OCI-LY3 (cell line): ENCODE results near the gene PMAIP1.

ENCODE experiments used
- H2AFZ ChIP-seq: fragments of 200-600, 300-600 bp; shearing (Covaris generic); 2 replicates; pipeline ENCODE4 v1.6.0; 2014; ENCODE audit warnings: antibody characterized with exemption, low read depth, low read length
- H3K27ac ChIP-seq: fragments of 200-600, 300-600 bp; sonication (generic); 2 replicates; pipeline ENCODE4 v1.5.1; 2014; ENCODE audit warnings: mild to moderate bottlenecking, low read length, moderate library complexity, mixed read lengths
- H3K27me3 ChIP-seq: fragments of 200-600, 300-600 bp; sonication (generic); 2 replicates; pipeline ENCODE4 v1.6.1; 2014; ENCODE audit warnings: low read depth, low read length, mixed read lengths
- H3K36me3 ChIP-seq: fragments of 200-600, 300-600 bp; sonication (generic); replicated peaks from 2 replicates; pipeline ENCODE3; 2014; ENCODE audit warnings: low read depth, low read length, mixed read lengths
- H3K4me1 ChIP-seq: fragments of 300-600, 200-600 bp; sonication (generic); 2 replicates; pipeline ENCODE4 v1.6.1; 2014; ENCODE audit warnings: low read length, mixed read lengths
- H3K4me2 ChIP-seq: fragments of 200-600, 300-600 bp; sonication (generic); 2 replicates; pipeline ENCODE4 v1.6.1; 2014; ENCODE audit warnings: low read length, mixed read lengths
- H3K4me3 ChIP-seq: fragments of 300-600, 200-600 bp; sonication (generic); 2 replicates; pipeline ENCODE4 v1.5.1; 2014; ENCODE audit warnings: antibody characterized with exemption, mild to moderate bottlenecking, low read length, moderate library complexity
- H3K79me2 ChIP-seq: fragments of 300-600, 200-600 bp; shearing (Covaris generic); 2 replicates; pipeline ENCODE4 v1.6.1; 2014; ENCODE audit warnings: mild to moderate bottlenecking, low read length, mixed read lengths
- H3K9ac ChIP-seq: fragments of 300-600, 200-600 bp; shearing (Covaris generic); 2 replicates; pipeline ENCODE4 v1.6.0; 2014; ENCODE audit warnings: mild to moderate bottlenecking, low read length, moderate library complexity
- H3K9me3 ChIP-seq: fragments of 200-600, 300-600 bp; shearing (Covaris generic); 2 replicates; pipeline ENCODE4 v1.6.1; 2014; ENCODE audit warnings: low read length, mixed read lengths; ENCODE audit not compliant: insufficient read depth
- H4K20me1 ChIP-seq: fragments of 200-600, 300-600 bp; sonication (generic); 2 replicates; pipeline ENCODE4 v1.6.1; 2016; ENCODE audit warnings: low read length, mixed read lengths; ENCODE audit not compliant: insufficient read depth
- CTCF ChIP-seq: fragments of 200-600, 300-600 bp; sonication (generic); IDR thresholded peaks from 2 replicates; pipeline ENCODE4 v1.5.1; 2014; ENCODE audit warnings: antibody characterized with exemption, low read length, low read depth
- EZH2phosphoT487 ChIP-seq: fragments of 200-600 bp; shearing (Covaris generic); IDR thresholded peaks from 2 replicates; pipeline ENCODE4 v1.6.1; 2018; ENCODE audit warnings: antibody characterized with exemption, mixed run types, low read depth

PMAIP1 gene

GRCh38 chr18:59915606-59916005 is 15.8 kb downstream of the PMAIP1 start:
- Histone ChIP-seq H3K4me1 (peaks cover 55% of the 10 kb centered on the region), H2AFZ (no peak overlapping the region), H3K9me3 (peaks cover 8% of the 10 kb centered on the region; the same call in 1 of the 2 replicates), H3K27me3 (no peaks in the 10 kb centered on the region), H3K79me2 (no peaks in the 10 kb centered on the region), H3K36me3 (peaks cover 7% of the 10 kb centered on the region), H4K20me1 (no peaks in the 10 kb centered on the region), H3K4me2 (no peak overlapping the region), H3K9ac (no peak overlapping the region), H3K4me3 (no peak overlapping the region), H3K27ac (no peak overlapping the region)
- TF ChIP-seq CTCF: no peak

DNA sequence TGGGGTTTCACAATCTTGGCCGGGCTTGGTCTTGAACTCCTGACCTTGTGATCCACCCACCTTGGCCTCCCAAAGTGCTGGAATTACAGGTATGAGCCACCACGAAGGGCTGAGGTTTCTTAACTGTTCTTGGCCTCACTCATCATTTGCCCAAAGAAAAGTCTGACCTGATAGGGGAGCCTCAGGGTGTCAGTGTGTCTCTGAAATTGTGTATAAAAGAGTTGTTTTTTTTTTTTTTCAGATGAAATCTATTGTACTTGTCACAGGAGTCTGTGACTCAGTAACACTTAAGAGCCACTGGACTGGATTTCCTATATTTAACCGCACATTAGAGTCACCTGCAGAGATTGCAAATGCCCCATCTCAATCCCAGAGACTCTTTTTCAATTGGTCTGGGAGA is 16.9 kb downstream of the PMAIP1 start:
- H3K4me2 ChIP-seq: peak overlapping the region; percentile 79; the same call in 1 of the 2 replicates
- TF ChIP-seq CTCF (peak; percentile 23), EZH2phosphoT487 (no peak)

GRCh38 chr18:59917422-59917821 is 17.6 kb downstream of the PMAIP1 start:
- H3K9ac ChIP-seq: peak overlapping the region; percentile 56; the same call in 1 of the 2 replicates
- H3K4me2 ChIP-seq: peak overlapping the region; percentile 79
- H2AFZ ChIP-seq: peak overlapping the region; percentile 44
- no peaks in the 10 kb centered on the region for H4K20me1 ChIP-seq
- H3K4me3 ChIP-seq: peak overlapping the region; percentile 61; the same call in 1 of the 2 replicates
- peaks cover 56% of the 10 kb centered on the region for H3K4me1 ChIP-seq
- H3K9me3 ChIP-seq: peaks cover 8% of the 10 kb centered on the region; the same call in 1 of the 2 replicates
- H3K79me2 ChIP-seq: no peaks in the 10 kb centered on the region
- peaks cover 7% of the 10 kb centered on the region for H3K36me3 ChIP-seq
- TF ChIP-seq EZH2phosphoT487 (no peak), CTCF (no peak)
- no peaks in the 10 kb centered on the region for H3K27me3 ChIP-seq
- peak overlapping the region; percentile 67 for H3K27ac ChIP-seq

More for the DNA sequence above, 16.9 kb downstream of the PMAIP1 start:
- Histone ChIP-seq H3K9me3 (peaks cover 8% of the 10 kb centered on the region; the same call in 1 of the 2 replicates), H3K27ac (peak overlapping the region; percentile 67; the same call in 1 of the 2 replicates), H3K4me1 (peaks cover 55% of the 10 kb centered on the region), H3K4me3 (no peak overlapping the region), H3K36me3 (peaks cover 7% of the 10 kb centered on the region), H3K9ac (no peak overlapping the region; the same call in 1 of the 2 replicates), H4K20me1 (no peaks in the 10 kb centered on the region), H3K27me3 (no peaks in the 10 kb centered on the region), H3K79me2 (no peaks in the 10 kb centered on the region), H2AFZ (no peak overlapping the region)

DNA sequence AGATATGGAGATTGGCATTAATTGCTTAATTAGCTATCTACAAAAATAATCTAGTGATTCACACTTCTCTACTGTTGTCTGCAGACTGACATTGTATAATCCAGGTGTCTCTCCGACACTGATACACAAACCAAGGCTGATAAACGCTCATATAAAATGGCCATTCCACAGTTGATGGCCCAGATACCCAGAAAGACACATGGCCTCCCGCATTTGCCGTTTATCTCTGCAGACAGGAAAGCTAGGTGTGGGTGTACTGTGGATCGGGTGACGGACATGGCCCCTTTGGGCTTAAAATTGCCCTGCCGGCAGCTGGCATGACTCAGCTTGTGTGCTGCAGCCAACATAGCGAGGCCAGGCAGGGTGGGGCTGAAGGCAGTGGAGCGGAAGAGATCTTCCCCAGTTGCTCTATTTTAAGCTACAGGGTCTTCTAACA is 18.5 kb downstream of the PMAIP1 start:
- H3K9ac ChIP-seq: peak overlapping the region; percentile 56
- no peaks in the 10 kb centered on the region for H3K36me3 ChIP-seq
- H3K27me3 ChIP-seq: no peaks in the 10 kb centered on the region
- H3K9me3 ChIP-seq: no peaks in the 10 kb centered on the region
- H3K4me1 ChIP-seq: peaks cover 65% of the 10 kb centered on the region
- peak overlapping the region; percentile 61 for H3K4me3 ChIP-seq
- H4K20me1 ChIP-seq: no peaks in the 10 kb centered on the region
- H3K79me2 ChIP-seq: no peaks in the 10 kb centered on the region
- H3K4me2 ChIP-seq: peak overlapping the region; percentile 79
- no peak for TF ChIP-seq CTCF
- TF ChIP-seq EZH2phosphoT487: no peak
- H3K27ac ChIP-seq: peak overlapping the region; percentile 67
- H2AFZ ChIP-seq: peak overlapping the region; percentile 69
